CD1c-positive myeloid dendritic cell (primary cell): ENCODE measurements around the gene MBLAC1.

ENCODE experiments used
- DNase-seq: peaks from one replicate; pipeline ENCODE4 v3.0.0-alpha.2; 2016; ENCODE audit errors: extremely low spot score

Gene MBLAC1

GRCh38 chr7:100153708-100154535, 27.2 kb downstream of the MBLAC1 start:
- no peak for DNase-seq

GRCh38 chr7:100154651-100155491, 28.1 kb downstream of the MBLAC1 start:
- no peak for DNase-seq

GRCh38 chr7:100155553-100156317, 29.0 kb downstream of the MBLAC1 start:
- no peak for DNase-seq

- peak; percentile 75 for DNase-seq
Measured at GRCh38 chr7:100156331-100157068, 29.7 kb downstream of the MBLAC1 start.

- DNase-seq = no peak
Measured at GRCh38 chr7:100157069-100157333, 30.2 kb downstream of the MBLAC1 start.

GRCh38 chr7:100157334-100158228, 30.8 kb downstream of the MBLAC1 start:
- peak; percentile 67 for DNase-seq

- peak; percentile 89 for DNase-seq
Measured at GRCh38 chr7:100158229-100159098, 31.7 kb downstream of the MBLAC1 start, which contains the start of gene TRAPPC14. TRAPPC14 (minus strand) TSS chr7:100158723; CDS start chr7:100158499, 224 bp downstream.

GRCh38 chr7:100159099-100159623, 32.4 kb downstream of the MBLAC1 start:
- no peak for DNase-seq

- DNase-seq = no peak
Measured at GRCh38 chr7:100160067-100160466, 33.3 kb downstream of the MBLAC1 start.

- DNase-seq = no peak
Measured at GRCh38 chr7:100163006-100163531, 36.3 kb downstream of the MBLAC1 start.

- no peak for DNase-seq
Measured at GRCh38 chr7:100163871-100164270, 37.1 kb downstream of the MBLAC1 start.

- DNase-seq = no peak
Measured at GRCh38 chr7:100166317-100166940, 39.7 kb downstream of the MBLAC1 start.

GRCh38 chr7:100166970-100167911, 40.5 kb downstream of the MBLAC1 start:
- DNase-seq = no peak

GRCh38 chr7:100167912-100168323, 41.2 kb downstream of the MBLAC1 start:
- no peak for DNase-seq

- DNase-seq = no peak
Measured at GRCh38 chr7:100169147-100169850, 42.5 kb downstream of the MBLAC1 start.

- DNase-seq = no peak
Measured at GRCh38 chr7:100170101-100170897, 43.5 kb downstream of the MBLAC1 start.
